SIG-M5 treated with dmso at 0.1 percent for 504 hours (cell line): ENCODE measurements around the gene APOB.

ENCODE experiments used
- DNase-seq: peaks from one replicate; lab custom pipeline; 2025; ENCODE audit not compliant: unreplicated experiment; lab: John Stamatoyannopoulos, UW

Gene APOB

DNA sequence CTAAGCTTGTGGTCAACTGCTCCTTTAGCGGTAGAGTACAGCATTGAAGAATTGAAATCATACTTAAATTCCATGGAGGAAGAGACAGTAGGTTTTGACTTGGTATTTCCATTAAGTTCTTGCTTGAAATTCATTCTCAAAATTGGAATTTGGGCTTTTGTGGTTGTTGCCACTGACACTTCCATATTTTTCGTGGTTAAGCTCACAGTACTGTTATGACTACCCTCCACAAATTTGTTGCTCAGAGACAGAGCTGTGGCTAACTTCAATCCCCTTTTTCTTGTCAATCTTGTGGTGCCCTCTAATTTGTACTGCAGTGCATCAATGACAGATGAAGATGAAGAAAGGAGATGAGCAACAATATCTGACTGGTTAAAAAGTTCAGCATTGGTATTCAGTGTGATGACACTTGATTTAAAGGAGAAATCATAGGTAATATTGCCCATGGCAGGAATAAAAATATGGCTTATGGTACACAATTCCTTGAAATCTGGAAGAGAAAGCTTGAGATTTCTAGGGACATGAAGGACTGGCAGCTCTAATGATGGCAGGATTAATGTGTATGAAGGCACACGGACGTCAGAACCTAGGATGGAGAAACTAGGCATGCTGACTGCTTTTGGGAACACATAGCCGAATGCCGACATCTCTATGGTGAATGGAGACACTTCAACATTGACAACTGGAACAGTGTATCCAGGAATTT is 37.3 kb downstream of the APOB start:
- no peak for DNase-seq

DNA sequence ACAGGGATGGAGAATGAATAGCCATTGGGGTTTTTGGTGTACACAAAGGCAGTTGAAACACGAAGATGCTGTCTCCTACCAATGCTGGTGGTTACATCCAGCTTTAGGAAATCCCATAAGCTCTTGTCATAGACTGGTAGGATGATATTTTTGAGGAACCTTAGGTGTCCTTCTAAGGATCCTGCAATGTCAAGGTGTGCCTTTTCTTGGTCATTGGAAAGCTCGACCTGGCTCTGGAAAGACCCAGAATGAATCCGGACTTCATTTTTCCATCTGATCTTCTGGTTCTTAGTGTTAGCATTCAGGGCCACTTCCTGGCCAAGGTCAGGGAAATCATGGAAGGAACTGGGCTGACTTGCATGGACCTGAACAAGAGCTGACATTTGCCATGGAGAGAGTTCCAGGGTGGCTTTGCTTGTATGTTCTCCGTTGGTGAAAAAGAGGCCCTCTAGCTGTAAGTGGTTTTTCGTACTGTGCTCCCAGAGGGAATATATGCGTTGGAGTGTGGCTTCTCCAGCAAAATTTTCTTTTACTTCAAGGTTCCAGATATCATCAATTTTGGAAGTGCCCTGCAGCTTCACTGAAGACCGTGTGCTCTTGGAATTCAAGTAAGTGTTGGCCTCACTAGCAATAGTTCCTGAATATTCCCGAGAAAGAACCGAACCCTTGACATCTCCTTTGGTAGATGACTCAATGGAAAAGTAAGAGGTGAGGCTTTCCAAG is 38.0 kb downstream of the APOB start:
- no peak for DNase-seq

DNA sequence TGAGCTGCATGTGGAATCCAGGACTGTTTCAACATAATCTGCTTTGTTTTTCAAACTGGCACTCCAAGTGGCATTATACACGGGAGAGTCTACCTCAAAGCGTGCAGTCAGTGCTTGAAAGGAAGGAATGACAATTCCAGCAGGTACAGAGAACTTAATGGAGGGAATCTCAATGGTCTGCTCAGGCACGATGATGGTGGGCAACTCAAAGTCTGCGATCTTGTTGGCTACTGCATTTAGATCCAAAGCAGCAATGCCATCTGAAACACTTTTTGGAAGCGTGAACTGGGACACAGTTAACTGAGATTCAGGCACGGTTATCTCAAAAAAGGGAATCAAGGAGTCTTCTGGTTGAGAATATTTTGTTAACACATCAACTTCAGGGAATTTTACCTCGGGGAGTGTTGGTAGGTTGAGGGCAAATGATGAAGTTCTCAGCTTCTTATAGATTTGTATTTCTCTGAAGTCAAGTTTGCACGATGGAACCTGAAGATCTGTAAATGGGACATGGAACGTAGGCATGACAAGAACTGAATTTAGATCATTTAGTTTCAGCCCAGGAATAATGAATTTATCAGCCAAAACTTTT is 38.7 kb downstream of the APOB start:
- no peak for DNase-seq

DNA sequence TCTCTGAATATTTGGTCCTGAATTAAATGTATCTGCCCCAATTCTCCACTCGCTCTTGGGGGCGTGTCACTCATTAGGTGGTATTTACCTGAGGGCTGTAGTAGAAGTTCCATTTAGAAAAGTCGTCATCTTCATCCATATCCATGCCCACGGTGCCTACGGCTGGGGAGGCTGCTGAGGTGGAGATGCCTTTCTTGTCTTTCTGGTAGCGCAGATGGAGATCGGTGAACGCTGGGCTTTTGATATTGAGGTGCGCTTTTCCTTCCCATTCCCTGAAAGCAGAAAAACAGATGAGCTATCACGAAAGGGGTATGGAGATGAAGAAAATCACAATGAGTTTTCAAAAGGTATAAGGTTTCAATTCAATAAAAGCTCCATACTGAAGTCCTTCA is 39.7 kb downstream of the APOB start:
- no peak for DNase-seq

DNA sequence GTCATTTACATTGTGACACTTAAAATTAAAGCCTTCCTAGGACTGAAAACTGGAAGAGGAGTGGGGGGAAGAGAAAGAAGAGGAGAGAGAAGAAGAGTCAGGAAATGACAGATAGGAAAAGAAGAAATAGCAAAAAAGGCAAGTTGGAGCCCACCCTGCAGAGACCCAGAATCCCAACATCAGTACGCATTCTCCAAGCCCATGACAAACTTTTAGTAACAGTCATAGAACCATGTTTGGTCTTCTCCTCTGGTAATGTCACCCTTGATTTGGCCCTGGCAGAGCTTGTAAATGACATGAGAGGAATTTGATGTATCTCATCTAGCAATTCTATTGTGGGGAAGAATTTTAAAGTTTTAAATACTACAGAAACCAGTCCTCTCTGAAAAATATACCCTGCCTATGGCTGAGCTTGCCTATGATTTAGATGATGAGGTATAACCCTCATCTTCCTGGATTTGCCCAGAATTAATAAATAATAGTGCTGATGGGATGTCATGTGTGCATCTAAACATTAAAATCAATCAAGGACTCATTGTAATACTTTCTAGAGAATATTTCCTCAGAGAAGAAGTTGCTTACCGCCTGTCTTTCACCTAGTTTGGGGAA is 40.2 kb downstream of the APOB start:
- no peak for DNase-seq

DNA sequence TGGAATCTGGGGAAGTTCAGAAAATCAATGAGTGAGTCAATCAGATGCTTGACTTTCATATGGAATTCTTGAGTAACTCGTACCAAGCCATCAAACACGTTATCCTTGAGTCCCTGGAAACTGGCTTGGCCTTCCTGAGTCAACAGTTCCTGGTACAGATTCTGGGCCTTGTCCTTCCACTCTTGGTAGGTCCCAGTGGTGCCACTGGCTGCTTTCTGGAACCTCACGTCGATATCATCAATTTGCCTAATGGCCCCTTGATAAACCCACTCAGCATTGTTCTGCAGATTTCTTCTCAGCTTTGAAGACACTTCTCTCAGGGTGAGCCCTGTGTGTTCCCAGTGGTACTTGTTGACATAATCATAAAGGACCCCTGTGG is 41.1 kb downstream of the APOB start:
- no peak for DNase-seq

DNA sequence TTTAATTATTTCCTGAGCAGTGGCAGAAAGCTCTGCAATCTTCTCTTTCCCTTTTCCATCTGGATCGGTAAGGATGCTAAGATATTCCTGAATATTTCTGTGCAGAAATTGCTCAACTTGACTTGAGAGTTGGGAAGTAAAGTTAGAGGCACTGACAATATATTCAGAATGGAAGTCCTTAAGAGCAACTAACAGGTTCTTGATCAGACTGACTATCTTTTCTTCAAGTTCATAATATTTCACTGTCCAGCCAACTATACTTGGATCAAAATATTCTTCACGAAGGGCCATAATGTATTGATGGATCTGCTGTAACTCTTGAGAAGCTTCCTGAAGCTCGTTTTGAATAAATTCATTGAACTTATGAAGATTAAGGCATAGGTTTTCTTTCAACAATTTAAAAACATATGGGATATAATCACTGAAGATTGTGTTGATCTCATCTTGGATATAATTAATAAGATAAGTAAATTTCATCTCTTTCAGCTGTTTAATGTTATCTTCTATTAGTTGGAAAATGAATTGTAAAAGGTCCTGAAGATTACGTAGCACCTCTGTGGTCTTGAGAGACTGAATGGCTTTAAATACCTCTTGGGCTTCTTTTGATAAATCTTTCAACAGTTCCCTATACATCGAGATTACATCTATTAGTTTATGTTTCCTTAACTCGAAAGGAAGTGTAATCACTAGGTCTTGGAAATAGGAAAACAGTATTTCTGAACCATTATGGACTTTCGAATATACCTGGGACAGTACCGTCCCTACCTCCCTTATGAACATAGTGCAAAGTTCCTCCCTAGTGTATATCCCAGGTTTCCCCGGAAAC is 41.7 kb downstream of the APOB start:
- DNase-seq: no peak

DNA sequence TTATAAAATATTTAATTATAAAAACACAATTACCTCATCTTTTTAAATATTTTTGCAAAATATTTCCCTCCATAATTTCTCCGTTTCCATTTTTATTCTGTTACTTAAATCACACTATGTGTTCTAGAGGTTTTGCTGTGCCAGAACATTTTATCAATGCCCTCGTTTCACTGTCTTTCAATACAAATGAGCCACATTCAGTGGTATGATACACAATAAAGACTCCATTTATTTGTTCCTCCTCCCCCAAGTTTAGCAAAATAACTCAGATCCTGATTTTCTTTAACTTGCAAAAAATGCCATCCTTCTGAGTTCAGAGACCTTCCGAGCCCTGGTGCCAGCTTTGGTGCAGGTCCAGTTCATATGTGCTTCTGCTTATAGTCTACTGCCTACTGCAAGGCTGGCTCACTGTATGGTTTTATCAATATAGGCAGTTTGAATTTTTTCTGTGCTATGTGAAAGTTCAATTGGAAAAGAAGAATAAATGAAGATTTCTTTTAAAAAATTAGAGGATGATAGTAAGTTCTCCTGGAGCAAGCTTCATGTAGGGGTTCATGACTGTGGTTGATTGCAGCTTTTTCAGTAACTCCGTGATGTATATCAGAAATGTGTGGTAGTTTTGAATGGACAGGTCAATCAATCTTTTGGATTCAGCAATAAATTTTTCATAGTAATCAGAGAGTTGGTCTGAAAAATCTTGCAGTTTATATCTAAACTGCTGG is 42.5 kb downstream of the APOB start:
- DNase-seq: no peak

DNA sequence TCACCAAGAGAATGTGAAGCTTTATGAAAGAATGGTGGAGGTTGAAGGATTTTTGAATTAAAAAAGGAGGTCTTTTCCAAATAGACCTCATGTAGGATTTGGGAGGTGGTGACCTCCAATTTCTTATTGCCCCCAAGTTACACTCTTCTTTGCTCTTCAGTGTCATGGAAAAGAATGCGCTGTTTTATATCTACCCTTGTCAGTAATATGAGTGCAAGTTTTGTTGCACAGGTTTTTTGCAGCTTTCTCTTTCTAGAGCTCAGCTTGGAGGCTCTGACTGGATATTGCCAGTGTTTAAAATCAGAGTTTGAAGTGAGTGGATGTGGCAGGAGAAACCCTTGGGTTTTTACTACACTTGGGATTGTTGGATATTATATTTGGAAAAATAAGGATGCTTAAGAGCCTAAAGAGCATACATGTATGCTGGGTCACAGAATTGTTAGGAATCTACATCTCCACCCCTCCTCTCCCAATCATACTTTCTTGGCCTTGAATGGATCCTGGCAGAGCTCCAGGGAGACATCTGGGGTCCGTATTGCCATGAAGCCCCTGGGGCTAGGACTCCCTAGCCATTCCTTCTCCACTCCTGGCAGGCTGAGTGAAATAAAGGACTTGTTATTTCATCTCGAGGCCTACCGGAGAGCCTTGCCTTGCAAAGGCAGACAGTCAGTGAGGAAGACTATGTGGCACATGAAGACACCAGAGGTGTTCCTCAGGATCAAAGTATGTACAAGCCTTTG is 43.8 kb downstream of the APOB start:
- DNase-seq: no peak

DNA sequence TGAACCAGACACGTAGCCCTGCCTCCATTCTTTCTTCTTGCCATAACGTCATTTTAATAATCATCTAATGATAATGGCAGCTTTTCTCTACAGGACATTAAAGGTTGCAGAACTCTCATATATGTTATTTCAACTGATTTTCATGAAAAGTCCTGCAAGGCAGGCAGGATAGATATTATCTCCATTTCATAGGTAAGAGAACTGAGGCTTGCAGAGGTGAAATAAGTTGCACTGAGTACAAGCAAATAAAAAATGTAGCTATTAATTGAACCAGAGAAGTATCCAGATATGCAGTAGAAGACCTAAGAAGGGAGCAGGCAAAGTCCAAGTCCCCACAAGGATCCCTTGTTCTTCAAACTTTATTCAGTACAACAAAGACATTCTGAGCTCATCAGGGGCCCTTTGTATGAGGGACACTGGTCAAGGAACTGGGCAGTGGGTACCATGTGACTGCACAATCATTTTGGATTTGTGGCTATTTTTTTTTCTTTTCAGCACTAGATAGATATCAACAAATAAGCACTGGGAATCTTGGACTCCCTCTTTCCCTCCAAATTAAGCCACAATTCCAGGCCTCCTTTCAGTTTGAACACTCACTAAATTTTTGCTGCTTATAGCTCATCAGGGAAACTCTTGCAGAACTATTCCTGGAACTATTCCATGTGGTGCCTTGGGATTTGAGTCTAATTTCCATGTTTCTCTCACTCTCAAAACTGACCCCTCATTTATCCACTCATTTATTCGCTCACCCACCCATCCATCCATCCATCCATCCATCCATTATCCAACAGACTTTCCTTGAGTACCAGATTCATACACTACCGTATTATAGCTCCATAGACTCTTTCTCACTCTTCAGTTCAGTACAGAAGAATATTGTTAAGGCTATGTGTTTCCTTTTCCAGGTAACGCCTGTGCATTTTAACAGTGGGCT is 44.6 kb downstream of the APOB start:
- DNase-seq: no peak

DNA sequence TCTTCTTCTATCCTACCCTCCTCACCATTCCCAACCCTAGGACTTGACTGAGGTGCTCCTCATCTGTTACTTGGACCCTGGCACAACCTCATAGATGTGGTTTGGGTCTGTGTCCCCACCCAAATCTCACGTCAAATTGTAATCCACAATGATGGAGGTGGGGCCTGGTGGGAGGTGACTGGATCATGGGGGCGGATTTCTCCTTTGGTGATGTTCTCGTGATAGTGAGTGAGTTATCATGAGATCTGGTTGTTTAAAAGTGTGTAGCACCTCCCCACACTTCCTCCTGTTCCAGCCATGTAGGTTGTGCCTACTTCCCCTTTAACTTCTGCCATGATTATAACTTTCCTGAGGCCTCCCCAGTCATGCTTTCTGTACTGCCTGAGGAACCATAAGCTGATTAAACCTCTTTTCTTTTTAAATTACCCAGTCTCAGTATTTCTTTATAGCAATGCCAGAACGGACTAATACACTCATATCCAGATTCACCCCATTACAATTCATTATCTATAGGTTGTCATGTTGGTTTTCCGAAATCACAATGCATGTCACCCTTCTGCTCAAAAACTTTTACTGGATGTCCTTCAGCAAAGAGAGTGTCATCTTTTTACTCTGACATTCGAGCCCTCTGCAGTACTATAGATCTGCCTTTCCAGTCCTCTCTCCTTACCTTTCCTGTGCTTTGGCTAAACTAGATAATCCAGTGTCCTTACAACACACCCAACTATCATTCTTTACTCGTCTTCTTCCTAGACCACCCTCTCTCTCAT is 45.7 kb downstream of the APOB start:
- DNase-seq: no peak

DNA sequence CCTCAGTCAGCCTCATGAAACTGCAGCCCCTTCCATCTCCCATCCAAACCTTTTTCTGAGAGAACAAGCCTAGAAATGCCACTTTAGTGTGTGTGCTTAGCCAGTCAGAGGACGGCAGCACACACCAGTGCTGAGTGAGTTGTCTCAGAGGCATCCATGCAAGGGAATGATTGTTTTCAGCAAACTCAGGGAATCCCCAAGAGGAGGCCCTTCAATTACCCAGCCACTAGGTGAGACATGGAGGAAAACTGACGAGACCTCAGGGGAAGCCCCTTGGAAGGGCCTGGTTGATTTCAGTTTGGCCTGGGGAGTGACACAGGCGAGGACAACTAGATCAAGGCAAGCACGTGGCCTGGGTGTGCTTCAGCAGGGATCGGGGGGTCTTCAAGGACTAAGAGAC is 49.7 kb downstream of the APOB start:
- no peak for DNase-seq

DNA sequence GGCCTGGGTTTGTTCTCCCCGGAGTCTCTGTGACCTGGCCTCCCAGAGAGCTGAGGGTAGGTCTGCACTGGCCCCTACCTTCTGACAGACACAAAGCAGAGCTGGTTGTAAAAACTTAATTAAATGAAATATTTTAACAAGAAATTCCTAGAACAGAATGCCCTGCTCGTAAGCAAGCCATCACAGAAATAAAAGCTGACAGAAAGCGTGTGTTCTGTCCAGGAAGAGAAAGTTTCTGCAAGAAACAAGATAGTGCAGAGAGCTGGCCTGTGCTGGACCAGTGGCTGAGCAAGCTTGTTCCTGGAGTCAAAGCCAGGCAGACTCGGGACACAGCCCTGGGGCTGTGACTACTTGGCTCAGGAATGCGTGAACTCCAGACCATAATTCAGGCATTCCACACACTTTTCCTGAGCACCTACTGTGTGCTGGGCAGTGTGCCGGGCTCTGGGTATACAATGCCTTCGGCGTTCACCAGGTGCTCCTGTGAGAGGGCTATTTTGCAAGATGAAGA is 51.6 kb downstream of the APOB start:
- no peak for DNase-seq

DNA sequence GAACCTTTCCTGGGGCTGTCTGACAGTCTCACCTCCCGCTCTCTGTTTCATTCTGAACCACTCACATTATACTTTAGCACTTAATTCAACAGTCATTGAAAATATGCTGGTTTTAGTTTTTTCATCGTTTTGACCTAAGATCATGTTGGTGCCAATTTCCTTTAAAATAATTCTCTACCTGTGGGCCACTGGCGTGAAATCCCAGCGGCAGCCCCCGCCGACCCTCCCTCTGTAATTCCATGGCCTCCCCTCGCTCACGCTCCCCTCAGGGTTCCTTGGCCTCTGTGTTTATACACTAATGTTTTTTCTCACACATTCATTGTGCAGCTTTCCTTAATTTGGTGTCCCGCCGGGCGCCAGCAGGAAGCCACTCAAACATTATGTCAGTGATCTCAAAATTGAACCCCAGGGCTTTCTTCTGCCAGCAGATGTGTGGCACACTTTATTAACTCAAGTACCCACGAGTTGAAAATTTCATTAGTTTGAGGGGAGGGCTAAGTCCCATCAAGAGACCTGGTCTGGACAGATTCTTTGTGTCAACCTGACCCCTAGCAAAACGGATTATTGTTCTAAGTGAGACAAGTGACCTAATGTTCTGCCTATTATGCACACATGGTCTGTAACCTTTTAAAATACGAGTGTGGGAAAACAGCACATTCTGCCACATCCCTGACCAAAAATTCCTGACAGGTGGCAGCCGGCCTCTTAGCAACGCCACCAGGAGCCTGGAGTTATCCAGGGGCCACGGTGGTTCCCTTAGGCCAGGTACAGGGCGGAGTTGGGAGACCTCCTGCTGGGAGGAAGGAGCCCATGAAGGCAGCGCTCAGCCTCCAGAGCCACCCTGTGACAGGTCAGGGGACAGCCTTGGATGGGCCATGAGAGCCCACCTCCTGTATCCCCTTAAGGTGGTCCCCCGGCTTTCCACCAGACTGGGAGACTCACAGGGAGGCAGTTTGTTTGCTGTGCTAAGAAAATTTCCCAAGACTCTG is 53.1 kb downstream of the APOB start:
- DNase-seq: no peak

DNA sequence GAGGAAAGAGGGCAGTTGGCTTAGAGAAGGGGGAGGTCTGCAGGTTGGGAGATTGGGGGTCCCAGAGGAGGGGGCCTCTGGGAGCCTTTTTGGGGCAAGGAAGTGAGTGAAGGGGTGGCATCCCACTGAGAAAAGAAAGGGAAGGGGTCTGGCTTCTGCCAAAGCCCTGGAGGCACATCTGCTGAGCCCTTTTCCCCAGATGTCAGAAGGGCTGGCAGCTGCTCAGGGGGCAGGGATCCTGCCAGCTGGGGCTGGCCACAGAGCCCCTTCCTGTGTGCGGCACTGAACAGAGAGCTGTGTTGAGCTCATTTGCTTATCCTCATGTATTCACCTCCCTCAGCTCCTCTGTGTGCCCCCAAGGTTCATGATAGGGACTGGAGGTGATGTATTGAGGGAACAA is 54.5 kb downstream of the APOB start:
- DNase-seq: no peak

DNA sequence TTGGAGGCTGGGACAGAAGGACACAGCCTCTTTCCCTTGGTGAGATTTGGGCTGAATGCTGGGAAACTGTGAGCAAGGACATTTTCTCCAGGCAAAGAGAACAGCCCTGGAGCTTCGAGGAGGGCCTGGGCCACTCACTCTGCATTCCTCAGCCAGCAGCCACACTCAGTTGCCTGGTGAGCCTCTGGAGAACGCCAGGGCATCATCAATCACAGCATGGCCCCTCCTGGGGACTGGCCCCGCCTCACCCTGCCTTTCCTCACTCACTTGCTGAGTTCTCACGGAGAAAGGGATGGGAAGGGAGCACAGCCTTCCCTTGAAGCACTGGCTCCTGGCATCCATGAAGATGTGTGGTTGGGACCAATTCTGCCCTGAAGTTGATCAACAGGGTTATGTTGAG is 55.0 kb downstream of the APOB start:
- DNase-seq: no peak
